ENCODE results near the gene NEDD4L. TPM values are rescaled to one million over a fixed set of nuclear protein-coding genes. Genes with fewer than 3 reads are reported as not detected.
"Not testable (repeated sequence)": the region's sequence is repeated elsewhere in the genome, so short reads cannot be mapped to it uniquely, and the experiment has no call there.

The NEDD4L gene
- total and polyA plus RNA-seq, 3 donors from 2014 or later = 14.3 to 43.1 (median 42.7) TPM

DNA sequence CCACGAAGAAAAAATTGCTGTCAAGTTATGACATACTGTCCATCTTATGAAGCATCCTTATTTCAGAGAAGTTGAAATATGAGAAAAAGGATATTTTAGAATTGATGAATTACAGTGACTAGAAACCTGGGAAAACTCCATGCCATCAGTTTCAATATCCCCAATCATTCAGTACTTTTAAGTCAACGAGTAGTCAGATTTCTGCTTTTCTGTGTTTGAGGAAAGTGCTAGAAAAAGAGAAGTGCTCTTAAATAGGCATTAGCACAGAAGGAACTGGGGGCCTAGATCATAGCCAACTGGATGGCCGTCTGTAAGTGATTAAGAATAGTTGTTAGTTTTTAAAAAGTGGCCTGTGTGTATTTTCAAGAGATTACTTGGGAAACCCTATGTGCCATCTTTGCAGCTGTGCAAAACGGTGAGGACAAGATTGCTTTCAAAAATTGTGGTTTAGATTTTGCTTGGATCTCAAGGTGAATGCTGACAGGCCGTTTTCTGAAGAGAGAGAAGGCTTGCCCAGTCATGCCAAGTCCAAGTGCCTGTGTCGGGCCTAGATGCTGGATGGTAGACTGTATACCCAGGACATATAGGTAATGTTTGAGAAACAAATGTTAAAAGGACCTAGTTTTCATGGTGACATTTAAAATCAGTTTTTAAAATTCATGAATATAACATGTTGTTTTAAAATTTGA, 5.1 kb downstream of the NEDD4L start:
- no peak for TF ChIP-seq CTCF (IDR thresholded peaks at IDR 0.05)
- TF ChIP-seq POLR2A (IDR thresholded peaks at IDR 0.05) = no peak
- no peak overlapping the region for H3K4me3 ChIP-seq
- no peak for DNase-seq
- no peaks in the 10 kb centered on the region for H3K9me3 ChIP-seq
- H3K4me1 ChIP-seq = no peaks in the 10 kb centered on the region
- no peaks in the 10 kb centered on the region for H3K27me3 ChIP-seq
- intact Hi-C loops (cut with DNase I; ENCODE audit: low total_unique reads) = loop anchor here (10.0 kb wide), 1 partner anchor 446 kb away; no protein-coding TSS in a partner anchor
- H3K36me3 ChIP-seq (ENCODE audit: low read depth, missing control alignments) = no peaks in the 10 kb centered on the region
- H3K27ac ChIP-seq = no peak overlapping the region
- 76 to 81% methylated on average over 6 of the region's 6 CpGs for WGBS, 2 donors

- H3K4me1 ChIP-seq; H3K27ac ChIP-seq; intact Hi-C loops (cut with DNase I; ENCODE audit: low total_unique reads); H3K9me3 ChIP-seq; DNase-seq; H3K36me3 ChIP-seq (ENCODE audit: low read depth, missing control alignments); H3K27me3 ChIP-seq; H3K4me3 ChIP-seq: not testable (repeated sequence)
- 94 to 96% methylated on average over 3 of the region's 3 CpGs for WGBS, 2 donors
These were observed 6.9 kb downstream of the NEDD4L start for GRCh38 chr18:58050963-58051362.

DNA sequence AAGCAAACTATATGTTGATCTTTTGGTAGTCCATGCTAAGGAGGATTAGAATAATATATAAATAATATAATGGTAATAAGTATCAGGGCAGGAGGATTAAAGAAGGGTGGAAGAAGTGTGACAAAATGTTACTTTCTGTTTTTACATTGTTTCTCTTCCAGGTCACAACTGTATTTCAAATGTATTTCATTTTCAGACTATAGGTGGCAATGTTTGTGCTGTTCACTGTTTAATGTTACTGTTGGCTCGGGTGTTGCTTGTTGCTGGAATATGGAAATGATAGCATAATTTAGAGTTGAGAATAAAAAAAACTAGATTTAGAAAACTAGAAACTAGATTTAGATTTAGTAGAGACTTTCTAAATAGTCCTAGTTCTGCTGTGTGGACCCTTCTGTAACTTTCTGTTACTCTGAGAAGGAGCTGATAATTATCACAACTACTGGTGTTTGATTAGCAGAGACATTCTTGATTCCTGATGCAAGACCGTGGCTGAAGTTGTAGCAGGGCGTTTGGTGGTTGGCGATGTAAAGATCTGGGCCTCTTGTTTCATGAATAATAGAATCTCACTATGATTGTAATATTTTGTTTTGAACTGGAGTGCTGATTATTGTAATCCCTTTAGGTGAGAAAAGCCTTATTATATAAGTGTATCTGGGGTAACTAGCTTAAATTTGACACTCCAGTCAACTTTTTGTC, 7.9 kb downstream of the NEDD4L start:
- H3K27me3 ChIP-seq = no peaks in the 10 kb centered on the region
- H3K27ac ChIP-seq = no peak overlapping the region
- no peak for DNase-seq
- 58 to 66% methylated on average over 4 of the region's 4 CpGs for WGBS, 2 donors
- no peak overlapping the region for H3K4me3 ChIP-seq
- H3K36me3 ChIP-seq (ENCODE audit: low read depth, missing control alignments) = no peaks in the 10 kb centered on the region
- no peaks in the 10 kb centered on the region for H3K9me3 ChIP-seq
- H3K4me1 ChIP-seq = no peaks in the 10 kb centered on the region
- TF ChIP-seq CTCF (IDR thresholded peaks at IDR 0.05) (peak in 1 of 3 experiments; percentile 18), POLR2A (IDR thresholded peaks at IDR 0.05) (no peak)
- intact Hi-C loops (cut with DNase I; ENCODE audit: low total_unique reads) = no loop called here

- no peaks in the 10 kb centered on the region for H3K4me1 ChIP-seq
- no peak for DNase-seq
- WGBS, 2 donors = 93% methylated on average over 3 of the region's 3 CpGs
- H3K27me3 ChIP-seq = no peaks in the 10 kb centered on the region
- H3K9me3 ChIP-seq = no peaks in the 10 kb centered on the region
- intact Hi-C loops (cut with DNase I; ENCODE audit: low total_unique reads) = no loop called here
- no peak for TF ChIP-seq POLR2A (IDR thresholded peaks at IDR 0.05)
- TF ChIP-seq CTCF (IDR thresholded peaks at IDR 0.05) = no peak
- no peak overlapping the region for H3K27ac ChIP-seq
- no peak overlapping the region for H3K4me3 ChIP-seq
- no peaks in the 10 kb centered on the region for H3K36me3 ChIP-seq (ENCODE audit: low read depth, missing control alignments)
These were observed 8.9 kb downstream of the NEDD4L start for GRCh38 chr18:58052960-58053359.

GRCh38 chr18:58054041-58054781, 10.2 kb downstream of the NEDD4L start:
- TF ChIP-seq POLR2A (IDR thresholded peaks at IDR 0.05) (no peak), CTCF (IDR thresholded peaks at IDR 0.05) (no peak)
- intact Hi-C loops (cut with DNase I; ENCODE audit: low total_unique reads) = no loop called here
- Histone ChIP-seq H3K27me3 (no peaks in the 10 kb centered on the region), H3K4me3 (no peak overlapping the region), H3K27ac (no peak overlapping the region), H3K36me3 (ENCODE audit: low read depth, missing control alignments) (no peaks in the 10 kb centered on the region), H3K9me3 (no peaks in the 10 kb centered on the region), H3K4me1 (no peaks in the 10 kb centered on the region)
- WGBS, 2 donors = 74 to 78% methylated on average over 8 of the region's 8 CpGs
- DNase-seq = no peak

Measured in testis (tissue), 3 donors.